Measurements from ENCODE around the gene FADS2. TPM values are rescaled to one million over a fixed set of nuclear protein-coding genes. Genes with fewer than 3 reads are reported as not detected.

The FADS2 gene
- total and polyA plus RNA-seq, 7 donors: 3.6 to 50.2 (median 21.7) TPM

DNA sequence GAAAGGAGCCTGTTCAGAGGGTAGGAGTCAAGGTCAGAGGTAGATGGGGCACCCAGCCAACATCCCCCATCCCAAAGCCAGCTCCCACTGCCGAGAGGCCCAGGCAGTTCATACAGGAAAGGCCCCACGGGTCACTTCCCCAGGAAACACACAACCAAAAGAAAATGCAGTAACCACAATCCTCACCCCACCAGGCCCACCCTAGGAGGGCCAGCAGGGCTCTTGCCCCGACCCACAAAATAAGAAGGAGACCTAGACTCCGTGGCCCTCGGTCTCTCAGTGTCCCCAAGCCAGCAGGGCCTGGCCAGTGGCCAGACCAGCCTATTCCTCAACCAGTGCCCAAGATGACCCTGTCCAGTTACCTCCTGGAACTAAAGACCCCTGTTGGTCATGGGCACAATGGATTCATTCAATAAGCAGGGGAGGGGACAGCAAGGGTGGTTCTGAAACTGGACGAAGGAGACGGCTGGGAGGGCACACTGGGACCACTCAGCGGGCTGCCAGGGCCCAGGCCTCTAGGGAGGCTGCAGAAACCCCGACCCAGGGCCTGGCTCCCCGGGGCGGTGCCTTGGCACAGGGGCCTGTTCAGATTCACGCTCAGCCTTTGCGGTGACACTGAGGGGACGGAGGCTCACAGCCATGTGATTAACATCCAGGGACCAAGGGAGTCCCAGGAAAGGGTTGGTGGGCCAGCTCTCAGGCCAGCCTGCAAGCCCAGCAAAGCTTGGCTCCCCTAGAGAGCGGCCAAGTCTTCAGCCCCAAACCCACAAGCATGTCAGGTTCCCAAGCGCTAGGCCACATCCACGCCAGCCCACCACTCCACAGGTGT, 83.8 kb downstream of the FADS2 start:
- Histone ChIP-seq H3K27me3 (no peaks in the 10 kb centered on the region), H3K27ac (peak overlapping the region; percentile 32 to 58 (median 38)), H3K4me3 (no peak overlapping the region), H3K9me3 (no peaks in the 10 kb centered on the region), H3K4me1 (peaks cover 0 to 38% (median 8%) of the 10 kb centered on the region in 4 donors), H3K36me3 (peaks cover 0 to 10% (median 0%) of the 10 kb centered on the region in 4 donors)
- DNase-seq: peak; percentile 65
- TF ChIP-seq EP300 (IDR thresholded peaks at IDR 0.05) (no peak), POLR2A (IDR thresholded peaks at IDR 0.05) (no peak), POLR2AphosphoS5 (IDR thresholded peaks at IDR 0.05) (no peak)
- TF ChIP-seq, protein P1, sequence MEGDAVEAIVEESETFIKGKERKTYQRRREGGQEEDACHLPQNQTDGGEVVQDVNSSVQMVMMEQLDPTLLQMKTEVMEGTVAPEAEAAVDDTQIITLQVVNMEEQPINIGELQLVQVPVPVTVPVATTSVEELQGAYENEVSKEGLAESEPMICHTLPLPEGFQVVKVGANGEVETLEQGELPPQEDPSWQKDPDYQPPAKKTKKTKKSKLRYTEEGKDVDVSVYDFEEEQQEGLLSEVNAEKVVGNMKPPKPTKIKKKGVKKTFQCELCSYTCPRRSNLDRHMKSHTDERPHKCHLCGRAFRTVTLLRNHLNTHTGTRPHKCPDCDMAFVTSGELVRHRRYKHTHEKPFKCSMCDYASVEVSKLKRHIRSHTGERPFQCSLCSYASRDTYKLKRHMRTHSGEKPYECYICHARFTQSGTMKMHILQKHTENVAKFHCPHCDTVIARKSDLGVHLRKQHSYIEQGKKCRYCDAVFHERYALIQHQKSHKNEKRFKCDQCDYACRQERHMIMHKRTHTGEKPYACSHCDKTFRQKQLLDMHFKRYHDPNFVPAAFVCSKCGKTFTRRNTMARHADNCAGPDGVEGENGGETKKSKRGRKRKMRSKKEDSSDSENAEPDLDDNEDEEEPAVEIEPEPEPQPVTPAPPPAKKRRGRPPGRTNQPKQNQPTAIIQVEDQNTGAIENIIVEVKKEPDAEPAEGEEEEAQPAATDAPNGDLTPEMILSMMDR (IDR thresholded peaks at IDR 0.05): no peak
- intact Hi-C loops (cut with DNase I): no loop called here
- WGBS, 2 donors: 77 to 83% methylated on average over 17 of the region's 17 CpGs

DNA sequence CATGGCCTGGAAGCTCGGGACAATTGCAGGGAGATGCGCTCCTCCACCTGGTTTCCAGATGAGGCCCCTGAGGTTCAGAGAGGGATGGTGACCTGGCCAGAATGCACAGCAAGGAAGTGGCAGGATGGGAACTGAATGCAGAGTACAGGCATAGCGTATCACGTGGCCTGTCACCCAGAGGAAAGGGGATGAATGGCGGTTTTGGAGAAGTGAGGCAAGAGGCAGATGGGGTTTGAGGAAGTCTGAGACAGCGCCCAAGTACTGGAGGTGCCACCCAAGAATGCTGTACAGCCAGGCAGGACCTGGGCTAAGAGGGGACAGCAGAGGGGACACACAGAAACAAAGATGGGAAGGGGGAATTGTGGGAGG, 84.4 kb downstream of the FADS2 start:
- Histone ChIP-seq H3K4me1 (peaks cover 0 to 40% (median 11%) of the 10 kb centered on the region in 4 donors), H3K4me3 (no peak overlapping the region), H3K27ac (peak overlapping the region in 2 of 4 donors; percentile 19 to 38), H3K27me3 (no peaks in the 10 kb centered on the region), H3K9me3 (no peaks in the 10 kb centered on the region), H3K36me3 (peaks cover 0 to 5% (median 0%) of the 10 kb centered on the region in 4 donors)
- 66 to 83% methylated on average over 6 of the region's 6 CpGs for WGBS, 2 donors
- DNase-seq: peak; percentile 69
- TF ChIP-seq POLR2AphosphoS5 (IDR thresholded peaks at IDR 0.05): peak in 1 of 4 donors; percentile 17
- TF ChIP-seq, protein P1 (IDR thresholded peaks at IDR 0.05): no peak
- intact Hi-C loops (cut with DNase I): no loop called here

DNA sequence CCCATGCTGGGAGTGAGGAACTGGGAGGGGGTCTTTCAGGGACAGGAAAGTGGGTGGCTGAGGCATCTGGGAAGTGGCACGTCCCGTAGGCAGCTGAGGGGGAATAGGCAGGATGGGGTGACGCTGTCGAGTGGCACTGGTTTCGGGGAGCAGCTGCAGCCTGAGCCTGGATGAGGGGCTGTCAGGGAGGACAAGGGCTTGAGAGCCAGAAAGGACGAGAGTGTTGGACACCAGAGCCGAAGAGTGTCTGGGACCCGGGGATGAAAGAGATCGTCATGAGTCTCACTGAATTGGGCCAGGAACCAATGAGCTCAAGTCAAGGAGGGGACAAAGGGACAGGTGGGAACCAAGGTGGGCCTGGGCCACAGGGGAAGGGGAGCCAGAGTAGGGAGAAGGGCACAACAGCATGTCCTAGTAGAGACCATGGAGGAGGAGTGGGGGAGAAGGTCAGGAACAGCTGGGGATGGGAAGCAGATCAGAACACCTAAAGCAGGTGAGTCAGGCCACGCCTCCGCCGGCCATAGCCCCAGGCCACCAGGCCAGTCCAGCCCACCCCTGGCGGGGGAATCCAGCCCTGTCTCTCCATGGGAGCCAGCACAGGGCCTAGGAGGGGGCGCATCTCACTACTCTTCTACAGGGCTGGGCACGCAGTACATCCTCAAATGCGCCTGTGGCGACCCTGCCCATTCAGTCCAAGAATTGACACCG, 85.0 kb downstream of the FADS2 start:
- DNase-seq: peak; percentile 58
- intact Hi-C loops (cut with DNase I): no loop called here
- Histone ChIP-seq H3K4me1 (peaks cover 0 to 46% (median 17%) of the 10 kb centered on the region in 4 donors), H3K27me3 (no peaks in the 10 kb centered on the region), H3K4me3 (no peak overlapping the region), H3K36me3 (no peaks in the 10 kb centered on the region), H3K27ac (peak overlapping the region in 1 of 4 donors; percentile 19), H3K9me3 (no peaks in the 10 kb centered on the region)
- TF ChIP-seq EP300 (IDR thresholded peaks at IDR 0.05): no peak
- TF ChIP-seq, protein P1 (IDR thresholded peaks at IDR 0.05): no peak
- TF ChIP-seq POLR2A (IDR thresholded peaks at IDR 0.05): no peak
- TF ChIP-seq POLR2AphosphoS5 (IDR thresholded peaks at IDR 0.05): no peak
- WGBS, 2 donors: 81 to 87% methylated on average over 18 of the region's 18 CpGs

DNA sequence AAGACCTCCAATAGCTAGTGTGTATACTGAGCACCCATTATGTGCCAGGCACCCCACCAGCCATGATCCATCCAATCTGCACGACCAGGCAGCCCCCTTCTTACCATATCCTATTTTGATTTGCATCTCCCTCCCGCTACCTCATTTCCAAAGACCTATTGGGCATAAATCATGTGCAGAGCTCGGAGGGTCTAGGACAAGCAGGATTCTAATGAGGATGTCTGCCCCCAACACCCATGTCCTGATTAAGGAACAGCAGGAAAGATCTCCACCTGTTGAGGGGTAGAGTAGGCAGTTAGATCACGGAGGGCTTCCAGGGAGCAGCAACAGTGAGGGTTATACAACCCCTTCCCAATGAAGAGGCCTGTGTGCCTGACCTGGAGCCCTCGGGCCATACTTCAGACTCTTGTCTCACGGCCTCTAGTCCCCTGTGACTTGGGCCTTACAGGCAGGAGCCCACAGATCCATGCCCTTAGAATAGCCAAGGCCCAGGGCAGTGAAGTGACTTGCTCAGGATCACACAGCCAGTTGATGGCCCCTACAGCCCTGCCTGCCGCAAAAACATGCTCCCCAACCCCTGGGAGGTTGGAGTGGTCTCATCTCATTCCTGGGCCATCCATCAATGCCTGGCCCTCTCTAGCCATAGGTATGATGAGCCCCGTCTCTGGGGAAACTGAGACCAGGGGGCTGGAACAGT, 85.7 kb downstream of the FADS2 start:
- DNase-seq: peak; percentile 53

More for the DNA sequence above, 85.7 kb downstream of the FADS2 start:
- H3K9me3 ChIP-seq: no peaks in the 10 kb centered on the region
- no peak overlapping the region for H3K4me3 ChIP-seq
- WGBS, 2 donors: 80 to 89% methylated on average over 8 of the region's 8 CpGs
- H3K4me1 ChIP-seq: peaks cover 0 to 47% (median 19%) of the 10 kb centered on the region in 4 donors
- intact Hi-C loops (cut with DNase I): no loop called here
- H3K27me3 ChIP-seq: no peaks in the 10 kb centered on the region
- TF ChIP-seq, protein P1 (IDR thresholded peaks at IDR 0.05): no peak
- TF ChIP-seq POLR2A (IDR thresholded peaks at IDR 0.05): no peak
- H3K36me3 ChIP-seq: no peaks in the 10 kb centered on the region
- H3K27ac ChIP-seq: no peak overlapping the region
